Activated naive CD4-positive, alpha-beta T cell treated with anti-CD3 and anti-CD28 coated beads, Interleukin-2, amount 50 U/mL, for 16 hours (primary cell): ENCODE measurements around the gene USP20.

Source experiments
- DNase-seq: peaks from one replicate; pipeline ENCODE4 v3.0.0-alpha.2; 2020

USP20 gene

DNA sequence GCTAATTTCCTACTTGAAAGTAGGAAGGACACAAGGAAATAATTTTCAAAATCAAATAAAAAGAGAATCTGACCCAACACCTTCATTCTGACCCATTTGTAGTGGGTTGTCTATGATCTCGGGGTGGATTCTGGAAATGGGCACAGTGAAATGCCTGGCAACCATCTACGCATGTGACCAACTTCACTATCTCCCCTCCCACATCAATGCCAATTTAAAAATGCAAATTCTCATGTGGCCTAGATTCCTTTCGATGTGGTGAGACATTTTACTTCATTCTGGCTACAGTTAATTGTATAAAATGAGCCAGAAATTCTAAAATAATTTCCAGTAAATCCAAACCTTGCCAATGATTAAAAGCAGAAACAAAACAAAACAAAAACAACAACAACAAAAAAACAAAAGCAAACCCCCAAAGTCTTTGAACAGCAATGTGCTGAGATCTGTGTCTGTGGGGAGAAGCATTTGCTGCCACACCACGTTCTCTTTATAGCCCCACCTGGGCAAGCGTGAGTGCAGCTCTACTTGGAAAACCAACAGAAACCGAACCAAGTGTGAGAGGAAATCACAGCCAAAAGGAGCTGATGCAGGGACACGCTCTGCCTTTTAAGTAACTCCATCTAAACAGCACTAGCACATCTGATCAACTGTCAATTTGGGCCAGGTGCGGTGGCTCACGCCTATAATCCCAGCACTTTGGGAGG is 59.0 kb downstream of the USP20 start:
- DNase-seq = no peak

DNA sequence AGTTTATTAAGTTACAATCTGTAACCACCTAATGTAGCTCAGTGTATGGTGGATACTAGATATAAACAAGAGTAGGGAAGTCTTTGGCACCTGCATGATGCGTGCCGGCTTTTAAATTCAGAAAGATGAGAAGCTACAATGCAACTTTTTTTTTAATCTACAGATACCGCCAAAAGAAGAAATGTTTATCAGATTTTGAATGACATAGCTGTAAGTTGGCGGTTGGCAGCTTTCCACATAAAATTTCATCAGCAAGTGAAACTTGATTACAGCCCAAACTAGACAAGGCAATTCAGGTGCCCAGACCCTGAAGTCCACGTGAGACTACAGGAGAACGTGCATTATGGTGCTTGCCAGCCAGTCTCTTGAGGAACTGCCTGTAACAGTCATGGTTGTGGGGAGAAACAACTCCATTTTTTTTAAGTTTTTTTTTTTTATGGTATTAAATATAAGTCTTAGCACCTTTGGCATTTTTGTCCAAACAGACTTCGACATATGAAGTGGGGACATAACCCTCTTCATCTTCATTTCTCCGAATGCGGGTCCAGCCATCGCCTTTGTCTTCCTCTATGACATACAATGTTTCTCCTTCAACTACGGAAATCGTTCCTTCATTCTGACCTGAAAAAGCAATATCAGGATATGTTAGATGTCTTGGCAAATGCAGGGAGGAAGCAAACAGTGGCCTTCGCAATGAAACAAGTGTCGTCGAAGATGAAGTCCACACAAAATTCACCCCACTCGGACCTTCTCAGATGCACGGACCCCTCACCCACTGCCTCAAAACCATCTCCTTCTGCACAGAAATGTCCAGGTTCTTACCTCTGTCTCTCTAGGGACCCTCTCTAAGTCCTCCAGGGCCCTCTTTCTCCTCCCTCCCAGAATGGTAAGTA is 60.4 kb downstream of the USP20 start:
- DNase-seq = no peak

DNA sequence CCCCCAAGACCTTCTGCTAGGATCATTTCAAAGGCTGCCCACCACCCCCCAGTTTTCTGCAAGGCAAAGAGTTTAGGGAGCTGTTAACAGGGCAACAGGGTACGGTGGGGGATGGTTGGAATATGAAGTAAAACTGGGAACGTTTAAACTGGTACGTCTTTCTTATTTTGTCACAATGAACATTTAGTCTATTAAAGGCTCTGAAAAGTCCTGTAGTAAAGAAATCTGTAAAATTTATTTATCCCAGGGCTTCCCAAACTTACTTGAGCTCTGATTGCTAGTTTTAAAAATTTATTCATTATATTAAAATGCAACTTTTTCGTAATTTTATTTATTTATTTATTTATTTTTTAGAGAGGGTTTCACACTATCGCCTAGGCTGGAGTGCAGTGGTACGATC is 62.0 kb downstream of the USP20 start:
- no peak for DNase-seq

DNA sequence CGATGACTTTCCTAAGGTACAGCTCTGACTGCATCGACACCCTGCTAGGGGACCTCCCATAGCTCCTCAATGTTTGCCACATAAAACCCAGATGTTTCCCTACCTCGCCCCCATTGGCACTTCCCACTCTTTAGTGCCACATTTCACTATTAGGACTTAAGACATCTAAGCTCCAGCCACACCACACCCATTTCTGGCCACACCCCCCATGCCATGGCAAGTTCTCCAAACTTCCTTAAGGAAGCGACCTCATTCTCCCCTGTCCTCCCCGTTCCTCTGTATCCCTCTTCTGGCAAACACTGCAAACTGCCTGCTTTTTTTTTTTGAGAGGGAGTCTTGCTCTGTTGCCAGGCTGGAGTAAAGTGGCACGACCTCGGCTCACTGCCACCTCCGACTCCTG is 62.9 kb downstream of the USP20 start:
- DNase-seq = no peak

DNA sequence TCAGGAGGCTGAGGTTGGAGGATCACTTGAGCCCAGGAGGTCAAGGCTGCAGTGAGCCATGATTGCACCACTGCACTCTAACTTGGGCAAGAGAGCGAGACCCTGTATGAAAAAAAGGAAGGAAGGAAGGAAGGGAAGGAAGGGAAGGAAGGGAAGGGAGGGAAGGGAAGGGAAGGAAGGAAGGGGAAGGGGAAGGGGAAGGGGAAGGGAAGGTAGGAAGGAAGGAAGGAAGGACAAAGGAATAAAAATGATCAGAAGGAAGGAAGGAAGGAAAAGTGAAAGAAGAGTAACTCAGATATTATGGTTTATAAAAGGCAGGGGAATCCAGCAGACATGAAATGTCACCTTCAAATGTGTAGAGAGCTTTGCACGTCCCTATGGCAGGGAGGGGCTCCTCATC is 64.4 kb downstream of the USP20 start:
- no peak for DNase-seq

DNA sequence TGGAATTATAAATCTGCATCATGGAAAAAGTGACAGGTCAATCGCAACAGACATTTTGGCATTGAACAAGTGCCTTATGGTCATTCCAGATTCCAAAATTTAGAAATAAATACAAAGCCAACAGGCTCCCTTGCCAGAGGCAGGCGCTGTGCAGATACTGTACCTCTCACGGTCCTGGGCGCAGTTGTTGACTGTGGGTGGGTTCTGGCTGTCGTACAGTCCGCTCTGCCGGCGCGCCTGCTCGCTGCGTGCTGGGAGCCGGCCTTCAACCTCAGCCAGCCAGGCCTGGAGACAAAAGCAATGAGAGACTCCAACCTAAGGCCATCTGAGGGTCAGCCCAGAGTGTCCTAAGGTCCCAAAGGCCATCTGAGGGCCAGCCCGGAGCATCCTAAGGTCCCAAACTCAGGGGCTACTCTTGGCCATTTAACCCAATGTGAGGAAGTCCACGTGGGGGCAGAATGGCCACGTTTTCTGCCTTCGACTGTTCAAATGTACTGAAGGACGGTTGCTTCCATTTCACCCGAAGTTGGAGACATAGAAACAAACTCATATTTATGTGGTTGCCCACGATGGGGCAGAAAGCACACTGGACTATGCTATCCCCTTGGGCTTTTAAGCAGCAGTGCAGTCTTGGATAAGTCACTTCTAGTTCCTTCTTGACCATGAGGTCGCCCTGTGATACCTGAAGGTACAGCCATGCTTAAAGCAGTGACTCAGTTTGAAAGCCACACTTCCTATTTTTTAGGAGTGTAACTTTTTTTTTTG is 65.2 kb downstream of the USP20 start:
- DNase-seq = no peak

DNA sequence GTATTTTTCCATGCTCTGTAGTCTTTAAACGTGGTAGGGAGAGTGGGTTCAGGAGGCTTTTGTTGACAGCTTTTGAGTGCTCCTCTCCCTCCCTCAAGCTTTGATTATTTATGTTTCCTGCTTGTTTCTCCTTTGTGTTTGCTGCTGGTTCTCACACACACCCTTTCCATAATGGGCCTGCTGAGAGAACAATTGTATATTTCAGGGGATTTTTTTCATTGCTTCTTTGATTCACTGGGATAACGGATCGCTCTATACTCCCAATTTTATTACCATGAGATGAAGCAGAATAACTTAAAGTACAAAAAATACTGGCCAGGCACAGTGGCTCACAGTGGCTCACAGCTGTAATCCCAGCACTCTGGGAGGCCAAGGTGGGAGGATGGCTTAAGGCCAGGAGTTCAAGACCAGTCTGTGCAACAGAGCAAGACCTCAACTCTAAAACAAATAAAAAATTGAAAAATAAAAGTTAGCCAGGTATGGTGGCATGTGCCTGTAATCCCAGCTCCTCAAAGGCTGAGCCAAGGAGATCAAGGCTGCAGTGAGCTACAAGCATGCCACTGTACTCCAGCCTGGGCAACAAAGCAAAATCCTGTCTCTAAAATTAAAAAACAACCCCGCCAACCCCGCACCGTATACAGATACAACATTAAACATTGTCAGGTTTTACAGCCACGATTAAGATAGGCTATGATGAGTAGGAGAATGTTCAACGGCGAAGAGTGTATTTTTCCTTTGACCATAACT is 66.9 kb downstream of the USP20 start:
- DNase-seq = no peak

DNA sequence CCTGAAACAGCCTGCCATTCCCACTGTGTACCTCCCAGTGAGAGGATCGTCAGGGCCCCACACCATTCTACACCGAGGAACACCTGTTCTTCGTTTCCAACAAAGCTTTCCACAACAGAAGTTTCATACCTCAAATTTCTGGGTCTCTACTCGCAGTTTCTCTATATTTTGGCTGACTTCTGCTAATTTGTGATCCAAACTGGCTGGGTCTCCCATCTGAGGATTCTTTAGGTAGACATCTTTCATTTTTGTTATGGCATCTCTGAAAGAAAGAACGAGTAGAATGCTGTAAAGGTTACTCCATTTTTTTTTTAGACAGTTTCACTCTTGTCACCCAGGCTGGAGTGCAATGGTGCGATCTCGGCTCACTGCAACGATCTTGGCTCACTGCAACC is 67.5 kb downstream of the USP20 start:
- DNase-seq = no peak

DNA sequence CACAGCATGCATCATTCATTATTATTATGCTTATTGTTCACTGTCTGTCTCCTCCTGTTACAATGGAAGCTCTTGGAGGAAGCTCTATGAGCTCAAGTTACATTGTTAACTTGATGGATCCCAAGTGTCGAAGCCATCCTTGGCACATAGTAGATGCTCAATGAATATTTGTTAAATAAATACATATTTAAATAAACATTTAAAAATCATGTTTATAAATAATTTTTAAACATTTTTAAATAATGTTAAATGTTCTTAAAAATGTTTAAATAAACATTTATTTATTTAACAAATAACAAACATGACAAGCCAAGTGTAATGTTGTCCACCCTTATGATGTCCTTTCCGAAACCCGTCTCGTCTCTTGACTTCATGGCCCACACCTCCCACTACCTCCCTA is 69.5 kb downstream of the USP20 start:
- no peak for DNase-seq

DNA sequence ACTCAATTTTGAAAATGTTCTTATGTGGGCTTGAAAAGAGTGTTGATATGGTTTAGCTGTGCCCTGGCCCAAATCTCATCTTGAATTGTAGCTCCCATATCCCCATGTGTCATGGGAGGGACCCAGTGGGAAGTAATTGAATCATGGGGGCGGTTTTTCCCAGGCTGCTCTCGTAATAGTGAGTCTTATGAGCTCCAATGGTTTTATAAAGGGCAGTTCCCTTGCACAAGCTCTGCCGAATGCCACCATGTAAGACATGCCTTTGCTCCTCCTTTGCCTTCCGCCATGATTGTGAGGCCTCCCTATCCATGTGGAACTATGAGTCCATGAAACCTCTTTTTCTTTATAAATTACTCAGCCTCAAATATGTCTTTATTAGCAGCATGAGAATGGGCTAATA is 71.0 kb downstream of the USP20 start:
- DNase-seq = no peak

DNA sequence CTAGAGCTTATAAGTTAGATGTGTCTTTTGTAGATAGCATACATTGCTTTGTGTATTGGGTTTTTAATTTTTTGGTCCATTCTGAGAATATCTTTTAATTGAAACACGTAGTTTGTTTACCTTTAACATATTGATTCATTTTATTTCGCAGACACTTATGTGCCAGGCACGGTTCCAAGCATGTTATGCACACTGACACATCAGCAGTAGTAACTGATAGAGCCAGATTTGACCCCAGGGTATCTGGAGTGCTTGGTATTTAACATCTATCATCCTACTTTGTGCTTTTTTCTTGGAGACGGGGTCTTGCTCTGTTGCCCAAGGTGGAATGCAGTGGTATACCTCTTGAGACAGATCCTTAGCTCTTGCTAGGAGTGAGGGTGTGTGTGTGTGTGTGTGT is 71.9 kb downstream of the USP20 start:
- no peak for DNase-seq

DNA sequence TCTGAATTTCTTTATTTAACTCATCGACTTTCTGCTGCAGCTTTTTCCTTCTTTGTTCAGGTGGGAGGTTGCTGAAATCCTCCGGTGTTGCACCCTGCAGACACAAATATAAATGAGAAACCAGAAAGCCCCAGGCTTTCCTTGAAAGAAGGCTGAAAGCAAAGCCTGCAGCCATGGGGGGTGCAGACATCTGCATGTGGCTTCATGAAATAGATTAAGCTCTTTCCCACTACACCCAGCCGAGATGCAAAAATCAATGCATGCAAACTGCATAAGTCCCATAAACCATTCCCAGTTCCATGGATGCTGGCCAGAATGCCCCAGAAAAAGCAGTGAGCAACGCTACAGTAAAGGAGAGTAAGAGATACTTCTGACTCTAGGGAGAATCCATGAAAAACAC is 73.6 kb downstream of the USP20 start:
- DNase-seq = no peak

DNA sequence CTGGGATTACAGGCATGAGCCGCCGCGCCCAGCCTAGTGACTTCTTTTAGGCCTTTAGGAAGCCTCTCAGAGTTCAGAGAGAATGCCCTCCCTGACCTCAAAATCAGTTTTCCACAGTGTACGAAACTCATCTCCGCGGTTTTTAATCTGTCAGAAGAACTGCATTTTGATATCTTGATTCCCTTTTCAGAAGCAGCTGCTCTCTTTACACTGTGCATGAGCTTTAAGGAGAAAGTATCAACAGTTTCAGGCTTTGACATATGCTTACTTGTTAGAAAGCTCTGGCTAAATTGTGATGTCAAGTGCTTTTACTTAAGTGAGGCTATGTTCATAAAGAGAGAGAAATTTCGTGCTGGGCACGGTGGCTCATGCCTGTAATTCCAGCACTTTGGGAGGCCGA is 74.6 kb downstream of the USP20 start:
- no peak for DNase-seq

DNA sequence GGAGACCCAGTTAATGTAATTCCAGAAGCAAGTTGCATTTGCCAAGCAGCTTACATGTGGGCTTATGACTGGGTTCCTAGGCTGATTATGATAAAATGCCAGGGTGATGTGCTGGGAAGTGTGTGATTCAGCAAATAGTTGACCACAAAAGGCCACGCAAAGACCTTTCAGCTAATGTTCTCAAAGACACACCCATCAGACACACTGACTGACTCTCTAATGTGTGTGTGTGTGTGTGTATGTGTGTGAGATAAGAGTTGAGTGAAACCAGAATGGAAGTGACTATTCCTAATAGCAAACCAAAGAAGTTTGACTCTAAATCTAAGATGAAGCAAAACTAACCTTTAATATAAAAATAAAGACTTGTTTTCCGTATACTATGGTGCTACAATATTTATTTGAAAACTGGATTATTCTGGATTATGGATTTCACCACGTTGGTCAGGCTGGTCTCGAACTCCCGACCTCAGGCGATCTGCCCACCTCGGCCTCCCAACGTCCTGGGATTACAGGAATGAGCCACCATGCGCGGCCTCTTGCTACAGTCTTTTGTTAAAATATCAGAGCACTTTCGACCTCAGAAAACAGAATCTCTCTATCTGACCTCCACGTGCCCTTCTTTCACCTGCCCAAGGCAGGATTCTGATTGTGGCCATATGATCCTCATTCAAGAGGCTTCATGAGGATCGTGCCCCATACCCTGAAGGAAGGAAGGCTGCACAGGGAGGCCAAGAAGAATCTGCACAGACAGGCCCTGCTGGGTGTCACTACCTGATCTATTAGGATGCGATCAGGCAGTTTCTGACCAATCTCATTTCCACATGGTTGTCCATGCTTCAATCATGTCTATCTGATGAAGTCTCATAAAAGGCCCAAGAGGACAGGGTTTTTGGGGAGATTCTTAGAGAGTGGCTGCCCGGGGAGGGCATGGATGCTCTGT is 75.6 kb downstream of the USP20 start:
- DNase-seq = no peak

DNA sequence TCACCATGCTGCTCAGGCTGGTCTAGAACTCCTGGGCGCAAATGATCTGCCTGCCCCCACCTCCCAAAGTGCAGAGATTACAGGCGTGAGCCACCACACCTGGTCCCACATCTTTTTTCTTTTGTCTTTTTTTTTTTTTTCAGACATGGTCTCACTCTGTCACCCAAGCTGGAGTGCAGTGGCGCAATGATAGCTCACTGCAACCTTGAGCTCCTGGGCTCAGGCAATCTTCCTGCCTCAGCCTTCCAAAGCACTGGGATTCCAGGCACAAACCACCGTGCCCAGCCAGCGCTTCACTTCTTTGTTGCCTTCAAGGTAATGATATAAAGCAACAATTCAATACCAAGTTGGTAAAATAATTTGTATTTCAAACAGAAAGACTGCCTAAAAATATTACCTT is 78.8 kb downstream of the USP20 start:
- DNase-seq = no peak

DNA sequence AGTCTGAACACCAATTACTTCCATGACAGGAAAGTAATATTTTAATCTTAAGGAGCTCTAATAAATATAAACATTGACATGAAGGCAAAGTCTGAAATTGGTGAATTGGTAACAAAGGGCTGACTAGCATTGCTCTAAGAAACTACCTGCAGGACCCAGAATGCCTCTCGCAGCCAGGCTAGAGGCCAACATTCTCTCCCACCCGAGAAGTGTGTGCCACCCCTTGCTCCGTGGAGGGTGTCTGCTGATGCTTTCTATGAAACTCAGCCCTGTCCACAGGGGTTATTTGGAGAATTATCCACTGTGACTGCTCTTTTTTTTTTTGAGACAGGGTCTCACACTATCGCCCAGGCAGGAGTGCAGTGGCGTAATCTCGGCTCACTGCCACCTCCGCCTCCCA is 81.4 kb downstream of the USP20 start:
- no peak for DNase-seq

DNA sequence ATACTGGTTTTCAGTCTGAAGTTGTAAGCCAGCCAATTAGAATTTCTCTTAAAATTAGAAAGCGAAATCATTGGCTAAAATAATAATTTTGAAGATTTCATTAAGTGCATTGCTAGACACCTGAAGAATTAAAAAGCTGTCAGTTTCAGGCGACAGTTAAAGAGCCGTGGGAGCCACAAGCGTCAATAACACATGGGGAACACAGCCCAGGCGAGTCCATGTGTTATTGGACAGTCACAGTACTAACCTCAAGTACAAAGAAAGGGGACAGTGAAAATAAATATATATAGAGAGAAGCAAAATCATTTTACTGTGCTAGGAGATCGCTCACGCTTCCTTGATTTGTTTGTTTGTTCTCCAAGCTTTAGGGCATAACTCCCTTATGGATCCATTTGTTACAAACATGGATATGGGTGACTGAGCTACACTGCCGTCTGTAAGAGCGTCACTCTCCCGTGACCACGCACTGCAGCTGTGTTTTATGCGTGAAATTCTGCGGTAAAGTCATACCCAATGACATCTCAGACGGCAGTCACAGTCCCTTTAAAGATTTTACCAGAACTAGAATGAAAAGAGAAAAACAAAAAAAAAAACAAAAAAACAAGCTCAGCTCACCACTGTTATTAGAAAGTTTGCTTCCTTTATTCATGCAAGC is 83.2 kb downstream of the USP20 start:
- no peak for DNase-seq

DNA sequence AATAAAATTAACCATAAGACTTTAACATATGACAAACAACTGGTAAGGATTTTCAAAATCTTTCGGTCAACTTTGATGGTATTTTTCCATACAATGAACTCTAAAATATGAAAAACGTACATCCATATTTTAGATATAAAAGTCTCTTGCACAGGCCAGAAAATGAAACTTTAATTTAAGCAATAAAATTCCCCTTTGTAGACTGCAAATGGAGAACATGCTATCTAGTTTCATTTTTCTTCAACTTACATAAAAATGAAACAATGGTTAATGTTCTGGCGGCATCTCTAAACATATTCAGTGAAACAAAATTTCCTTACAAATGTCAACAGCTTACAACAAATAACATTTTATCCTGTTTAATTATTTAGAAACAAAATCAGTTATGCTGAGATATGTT is 84.0 kb downstream of the USP20 start:
- no peak for DNase-seq

DNA sequence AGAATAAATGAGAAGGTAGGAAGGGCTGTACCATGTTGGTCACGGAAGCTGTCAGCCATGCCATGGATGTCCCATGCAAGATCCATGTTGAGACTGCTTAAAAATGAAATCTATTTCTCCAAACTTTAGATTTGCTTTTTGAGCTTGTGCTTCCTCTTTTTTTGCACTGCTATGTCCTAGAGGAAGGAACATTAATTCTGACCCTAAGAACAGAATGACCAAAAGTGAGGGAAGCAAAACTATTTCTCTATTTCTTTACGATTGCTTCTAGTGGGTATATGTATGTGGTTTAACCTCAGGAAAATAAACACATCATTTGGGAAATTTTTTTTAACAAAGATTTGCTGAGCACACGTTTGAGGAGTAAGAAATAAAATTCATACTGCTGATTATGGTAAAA is 84.6 kb downstream of the USP20 start:
- DNase-seq = no peak

DNA sequence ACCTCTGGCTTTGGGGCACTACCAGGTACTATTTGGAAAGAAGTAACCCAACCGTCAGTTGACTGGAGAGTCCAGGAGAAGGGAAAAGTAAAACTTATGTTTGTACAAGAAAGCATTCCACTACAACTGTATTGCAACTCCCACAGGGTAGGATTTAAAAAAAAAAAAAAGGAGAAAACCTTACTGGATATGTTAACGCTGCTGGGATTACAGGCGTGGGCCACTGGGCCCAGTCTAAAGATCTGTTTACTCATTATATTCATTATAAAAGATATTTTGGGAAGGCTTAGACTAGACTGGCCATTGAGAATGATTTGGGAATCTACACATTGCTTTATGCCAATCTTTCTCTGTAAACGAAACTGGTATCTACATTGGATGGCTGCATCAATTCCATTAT is 86.6 kb downstream of the USP20 start:
- DNase-seq = no peak

DNA sequence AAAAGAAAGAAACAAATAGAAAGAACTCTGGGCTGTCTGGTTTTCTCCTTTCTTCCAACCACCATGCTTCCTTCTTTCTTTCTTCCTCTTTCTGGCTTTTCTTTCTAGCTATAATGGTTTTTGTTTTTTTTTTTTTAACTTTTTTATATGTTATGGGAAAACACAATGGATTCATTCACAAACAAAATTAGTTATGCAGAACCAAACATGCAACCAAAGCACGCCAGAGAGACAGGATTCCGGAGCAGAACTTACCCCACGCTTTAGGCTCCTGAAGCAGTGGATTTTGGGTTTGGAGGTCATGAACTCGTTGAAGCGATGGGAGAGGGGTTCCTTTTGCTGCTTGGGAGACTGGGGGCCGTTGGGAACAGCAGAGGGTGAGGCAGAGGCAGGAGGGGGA is 88.3 kb downstream of the USP20 start:
- DNase-seq = no peak
